ENCODE measurements around the gene SOX15.

The SOX15 gene

GRCh38 chr17:7548585-7549400 is 41.1 kb downstream of the SOX15 start, which contains the start of gene TNFSF12:
Gene TNFSF12, plus strand, starts transcription at chr17:7549058. Its CDS starts 96 bp downstream, at chr17:7549154.
- TF ChIP-seq CTCF (IDR thresholded peaks at IDR 0.05): no peak

GRCh38 chr17:7544911-7545310 is 45.0 kb downstream of the SOX15 start:
- TF ChIP-seq CTCF (IDR thresholded peaks at IDR 0.05): no peak

GRCh38 chr17:7541074-7541621 is 48.7 kb downstream of the SOX15 start:
- TF ChIP-seq CTCF (IDR thresholded peaks at IDR 0.05): no peak

GRCh38 chr17:7538891-7539545 is 50.9 kb downstream of the SOX15 start:
- TF ChIP-seq CTCF (IDR thresholded peaks at IDR 0.05): no peak

All from LNCAP (cell line).